Body of pancreas (tissue), 4 donors: ENCODE data around the gene VPS4B. TPM values are rescaled to one million over a fixed set of nuclear protein-coding genes. Genes with fewer than 3 reads are reported as not detected.

ENCODE experiments used
- ATAC-seq: fragments of 150-250 bp; one replicate; pipeline ENCODE4 v1.9.1; 2016
- DNase-seq, 4 donors: peaks; one replicate each; pipeline ENCODE4 v3.0.0-alpha.2; 2019
- H3K27ac ChIP-seq, 4 donors: fragments of 200-600 bp; sonication (generic); 1 replicate in 3 of 4; 2 replicates in 1 of 4; pipeline versions ENCODE4 v1.5.1 to v1.6.1; 2016 to 2019; ENCODE audit warnings: mild to moderate bottlenecking in 1 of 4, mixed read lengths in 1 of 4, moderate library complexity in 1 of 4
- H3K27me3 ChIP-seq, 2 donors: fragments of 200-600 bp; sonication (generic); one replicate each; pipeline ENCODE4 v1.6.0; 2016; ENCODE audit warnings: mild to moderate bottlenecking in 1 of 2
- H3K36me3 ChIP-seq, 2 donors: fragments of 200-600 bp; sonication (generic); replicated peaks in 1 of 2; 2 replicates each; pipeline ENCODE4 v1.5.1; 2016; ENCODE audit warnings: low read depth in 2 of 2; ENCODE audit not compliant: insufficient read depth in 1 of 2
- H3K4me1 ChIP-seq: fragments of 200-600 bp; sonication (generic); one replicate; pipeline ENCODE4 v1.6.0; 2016
- H3K4me3 ChIP-seq, 2 donors: fragments of 200-600 bp; sonication (generic); 1 replicate in 1 of 2; 2 replicates in 1 of 2; pipeline ENCODE4 v1.5.1; 2016 to 2019
- H3K9me3 ChIP-seq, 3 donors: fragments of 200-600 bp; sonication (generic); 1 replicate in 2 of 3; 2 replicates in 1 of 3; pipeline ENCODE4 v1.5.1; 2016
- POLR2A ChIP-seq, 3 donors: fragments of 450-650 bp; IDR thresholded peaks; one replicate each; pipeline ENCODE4 v1.6.1; 2016; ENCODE audit warnings: antibody characterized with exemption in 3 of 3, mild to moderate bottlenecking in 2 of 3
- WGBS, 2 donors: methylation state at CpG; one replicate each; pipeline ENCODE4 v1.1.5; 2017; 5-methylcytosine and 5-hydroxymethylcytosine counted together
- intact Hi-C: fragments of 100-400 bp; cut with DNase I; formaldehyde crosslinking; loops from one replicate; pipeline ENCODE4 v1.15.1; 2023
- total RNA-seq, 2 donors: library from RNA; depleted of rRNA; stranded (reverse); fragments of >200 nt; gene quantifications; one replicate each; pipeline ENCODE4 v1.1.0, GENCODE V29; 2016
- TF ChIP-seq, protein P1 (sequence below), 7 experiments: fragments of 450-650 bp in 4 of 7; fragments of 200-600 bp in 3 of 7; sonication (generic) in 3 of 7; IDR thresholded peaks; one replicate each; pipeline ENCODE4 v1.5.1; 2016 to 2019; ENCODE audit warnings: antibody characterized with exemption in 7 of 7

VPS4B gene
- total RNA-seq, 2 donors from 2014 or later = 16.2 to 20.2 TPM

DNA sequence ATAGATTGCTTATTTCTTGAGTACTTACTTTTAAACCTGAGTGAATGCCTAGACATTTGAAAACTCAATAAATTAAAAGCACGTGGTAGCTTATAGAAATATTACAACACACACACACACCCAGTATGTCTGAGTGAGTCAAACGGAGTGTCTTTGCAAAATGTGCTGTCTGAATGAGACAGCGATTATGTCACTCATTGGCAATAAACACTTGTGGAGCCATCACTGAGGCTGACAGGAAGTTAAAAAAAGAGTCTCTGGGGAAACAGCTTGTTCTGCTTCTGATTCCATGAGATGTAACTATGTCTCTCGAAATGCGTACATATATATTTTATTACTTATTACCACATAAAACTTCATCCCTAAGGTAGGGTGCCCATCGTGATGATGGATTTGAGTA is 22.3 kb upstream of the VPS4B start:
- H3K36me3 ChIP-seq = no peaks in the 10 kb centered on the region

DNA sequence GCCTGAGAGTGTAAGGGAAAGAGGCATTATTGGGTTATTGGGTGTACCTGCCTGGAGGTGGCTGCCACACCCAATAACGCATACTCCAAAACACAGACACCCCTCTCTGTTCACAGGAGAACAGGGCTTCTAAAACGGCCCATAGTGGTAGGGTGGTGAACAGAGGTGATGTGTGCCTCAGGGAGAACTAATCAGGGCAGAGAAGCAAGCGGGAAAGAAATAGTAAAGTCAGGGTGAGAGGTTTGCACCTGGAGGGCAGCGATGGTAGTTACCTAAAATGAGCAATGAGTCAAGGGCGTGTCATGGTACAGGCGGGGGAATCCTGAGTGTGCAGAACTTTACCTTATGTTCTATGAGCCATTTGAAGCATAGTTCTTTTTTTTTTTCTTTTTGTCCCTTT is 21.6 kb upstream of the VPS4B start:
- intact Hi-C loops = no loop called here
- Histone ChIP-seq H3K36me3 (no peaks in the 10 kb centered on the region), H3K27me3 (no peaks in the 10 kb centered on the region), H3K9me3 (no peaks in the 10 kb centered on the region), H3K4me3 (no peak overlapping the region), H3K27ac (no peak overlapping the region), H3K4me1 (peaks cover 5% of the 10 kb centered on the region)
- no peak for ATAC-seq
- no peak for TF ChIP-seq POLR2A (IDR thresholded peaks at IDR 0.05)
- TF ChIP-seq, protein P1, sequence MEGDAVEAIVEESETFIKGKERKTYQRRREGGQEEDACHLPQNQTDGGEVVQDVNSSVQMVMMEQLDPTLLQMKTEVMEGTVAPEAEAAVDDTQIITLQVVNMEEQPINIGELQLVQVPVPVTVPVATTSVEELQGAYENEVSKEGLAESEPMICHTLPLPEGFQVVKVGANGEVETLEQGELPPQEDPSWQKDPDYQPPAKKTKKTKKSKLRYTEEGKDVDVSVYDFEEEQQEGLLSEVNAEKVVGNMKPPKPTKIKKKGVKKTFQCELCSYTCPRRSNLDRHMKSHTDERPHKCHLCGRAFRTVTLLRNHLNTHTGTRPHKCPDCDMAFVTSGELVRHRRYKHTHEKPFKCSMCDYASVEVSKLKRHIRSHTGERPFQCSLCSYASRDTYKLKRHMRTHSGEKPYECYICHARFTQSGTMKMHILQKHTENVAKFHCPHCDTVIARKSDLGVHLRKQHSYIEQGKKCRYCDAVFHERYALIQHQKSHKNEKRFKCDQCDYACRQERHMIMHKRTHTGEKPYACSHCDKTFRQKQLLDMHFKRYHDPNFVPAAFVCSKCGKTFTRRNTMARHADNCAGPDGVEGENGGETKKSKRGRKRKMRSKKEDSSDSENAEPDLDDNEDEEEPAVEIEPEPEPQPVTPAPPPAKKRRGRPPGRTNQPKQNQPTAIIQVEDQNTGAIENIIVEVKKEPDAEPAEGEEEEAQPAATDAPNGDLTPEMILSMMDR (IDR thresholded peaks at IDR 0.05) = no peak
- DNase-seq = no peak
- 78 to 87% methylated on average over 6 of the region's 6 CpGs for WGBS, 2 donors

More for the DNA sequence above, 22.3 kb upstream of the VPS4B start:
- Histone ChIP-seq H3K9me3 (no peaks in the 10 kb centered on the region), H3K27ac (peak overlapping the region in 1 of 4 donors; percentile 49), H3K27me3 (no peaks in the 10 kb centered on the region), H3K4me1 (no peaks in the 10 kb centered on the region), H3K4me3 (no peak overlapping the region)
- DNase-seq (peak in 1 of 4 donors; percentile 32), ATAC-seq (no peak)
- WGBS, 2 donors = 65 to 76% methylated on average over 6 of the region's 6 CpGs
- TF ChIP-seq POLR2A (IDR thresholded peaks at IDR 0.05) = no peak
- TF ChIP-seq, protein P1 (IDR thresholded peaks at IDR 0.05) = no peak
- intact Hi-C loops = no loop called here

DNA sequence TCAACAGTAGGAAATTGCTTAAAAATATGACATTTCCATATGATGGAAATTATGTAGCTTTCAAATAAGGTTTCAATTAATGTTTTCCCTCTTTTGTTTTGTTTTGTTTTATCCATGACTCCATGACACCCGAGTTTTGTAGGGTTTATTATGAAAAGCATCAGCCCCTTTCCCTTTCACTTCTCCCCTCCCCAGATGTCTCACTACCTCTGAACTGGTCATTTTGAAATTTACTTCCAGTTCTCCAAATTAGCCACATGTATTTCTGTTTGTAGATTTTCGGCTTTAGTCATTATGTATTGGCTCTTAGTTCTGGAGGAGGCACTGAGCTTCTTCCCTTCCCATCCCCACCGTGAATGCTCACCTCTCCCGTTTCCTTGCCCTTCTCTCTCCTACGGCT is 18.6 kb upstream of the VPS4B start:
- Histone ChIP-seq H3K4me1 (peaks cover 5% of the 10 kb centered on the region), H3K27me3 (no peaks in the 10 kb centered on the region), H3K36me3 (no peaks in the 10 kb centered on the region), H3K9me3 (no peaks in the 10 kb centered on the region), H3K27ac (no peak overlapping the region), H3K4me3 (no peak overlapping the region)
- 52 to 58% methylated on average over 5 of the region's 5 CpGs for WGBS, 2 donors
- intact Hi-C loops = no loop called here
- TF ChIP-seq POLR2A (IDR thresholded peaks at IDR 0.05) = no peak
- TF ChIP-seq, protein P1 (IDR thresholded peaks at IDR 0.05) = no peak
- ATAC-seq (no peak), DNase-seq (no peak)

DNA sequence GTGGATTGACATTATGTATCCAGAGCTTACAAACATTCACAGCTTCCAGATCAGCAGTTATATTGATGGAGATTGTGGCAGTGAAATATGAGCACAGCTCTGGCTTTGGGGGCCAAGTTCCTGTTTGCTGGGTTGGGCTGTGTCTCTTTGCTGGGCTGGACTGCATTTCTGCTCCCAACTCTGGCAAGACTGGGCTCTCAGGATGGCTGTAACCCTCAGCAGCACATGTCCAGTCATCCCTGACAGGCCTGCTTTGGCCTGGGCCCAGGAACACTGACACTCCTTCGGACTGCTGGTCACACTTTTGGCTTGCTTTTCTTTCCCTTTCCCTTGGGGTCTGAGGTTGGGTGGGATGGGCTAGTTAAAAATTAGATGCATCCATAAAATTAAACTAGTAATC is 17.9 kb upstream of the VPS4B start:
- no peaks in the 10 kb centered on the region for H3K27me3 ChIP-seq
- 33 to 43% methylated on average over 1 of the region's 1 CpG for WGBS, 2 donors
- intact Hi-C loops = no loop called here
- H3K27ac ChIP-seq = no peak overlapping the region
- ATAC-seq = no peak
- TF ChIP-seq, protein P1 (IDR thresholded peaks at IDR 0.05) = no peak
- no peak for TF ChIP-seq POLR2A (IDR thresholded peaks at IDR 0.05)
- no peaks in the 10 kb centered on the region for H3K9me3 ChIP-seq
- H3K4me3 ChIP-seq = no peak overlapping the region
- peaks cover 5% of the 10 kb centered on the region for H3K4me1 ChIP-seq
- no peaks in the 10 kb centered on the region for H3K36me3 ChIP-seq
- peak in 1 of 4 donors; percentile 13 for DNase-seq

DNA sequence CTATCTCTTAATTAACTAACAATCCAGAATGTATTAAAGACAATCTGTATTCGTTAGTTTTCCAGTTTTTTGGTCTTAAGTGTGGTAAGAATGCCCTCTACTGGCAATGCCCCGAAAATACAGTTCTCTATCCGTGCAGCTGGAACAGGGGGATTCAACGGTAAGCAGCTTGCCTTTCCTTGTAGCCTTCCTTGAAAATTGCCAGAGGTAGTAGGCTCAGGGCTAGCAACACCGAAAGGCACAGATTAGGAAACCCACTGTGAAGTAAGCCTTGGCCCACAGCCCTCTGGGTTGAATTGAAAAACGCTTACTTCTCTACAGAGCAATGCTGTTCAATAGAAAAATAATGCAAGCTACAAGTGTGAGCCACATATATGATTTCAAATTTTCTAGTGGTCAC is 17.1 kb upstream of the VPS4B start:
- DNase-seq (peak; percentile 49 to 62 (median 56)), ATAC-seq (peak; percentile 71)
- intact Hi-C loops = loop anchor here (5.0 kb wide), 1 partner anchor 422 kb away; no protein-coding TSS in a partner anchor
- no peak overlapping the region for H3K4me3 ChIP-seq
- H3K27me3 ChIP-seq = no peaks in the 10 kb centered on the region
- H3K27ac ChIP-seq = no peak overlapping the region
- H3K9me3 ChIP-seq = no peaks in the 10 kb centered on the region
- WGBS, 2 donors = 2 to 4% methylated on average over 6 of the region's 6 CpGs
- H3K36me3 ChIP-seq = no peaks in the 10 kb centered on the region
- H3K4me1 ChIP-seq = peaks cover 5% of the 10 kb centered on the region
- TF ChIP-seq POLR2A (IDR thresholded peaks at IDR 0.05) = no peak
- TF ChIP-seq, protein P1 (IDR thresholded peaks at IDR 0.05) = peak; percentile 61 to 83 (median 80)
